Measurements from ENCODE around the gene LAMTOR4.
A peak's percentile ranks its signal among the peaks of the same experiment; 100 is the strongest.
"Not testable (repeated sequence)": the region's sequence is repeated elsewhere in the genome, so short reads cannot be mapped to it uniquely, and the experiment has no call there.

The LAMTOR4 gene

GRCh38 chr7:100126931-100127865, 21.5 kb upstream of the LAMTOR4 start, which contains the start of gene MBLAC1:
Gene MBLAC1 (plus strand): TSS chr7:100126967. CDS start chr7:100127396, 429 bp downstream.
- H3K27ac Mint-ChIP-seq: peak within 1 kb of the TSS; percentile 100
- peaks cover 12% of the 10 kb centered on the region for H3K4me1 Mint-ChIP-seq
- no peak for TF ChIP-seq CTCF (IDR thresholded peaks at IDR 0.05; ENCODE audit: unreplicated experiment in 3 of 3)
- H3K36me3 Mint-ChIP-seq (ENCODE audit: low read depth): peaks cover 10% of the 10 kb centered on the region
- H3K9me3 Mint-ChIP-seq: no peaks in the 10 kb centered on the region
- no peaks in the 10 kb centered on the region for H3K27me3 Mint-ChIP-seq (ENCODE audit: low read depth)
- H3K4me3 Mint-ChIP-seq: peak within 1 kb of the TSS; percentile 97 to 99 (median 97)

- Mint-ChIP-seq H3K27me3 (ENCODE audit: low read depth) (no peaks in the 10 kb centered on the region), H3K4me3 (peak overlapping the region; percentile 85 to 97 (median 87)), H3K27ac (peak overlapping the region; percentile 80 to 92 (median 88)), H3K36me3 (ENCODE audit: low read depth) (peaks cover 6% of the 10 kb centered on the region), H3K4me1 (peaks cover 17% of the 10 kb centered on the region), H3K9me3 (no peaks in the 10 kb centered on the region)
- TF ChIP-seq CTCF (IDR thresholded peaks at IDR 0.05; ENCODE audit: unreplicated experiment in 3 of 3): no peak
These were observed 20.7 kb upstream of the LAMTOR4 start for GRCh38 chr7:100127866-100128636.

- Mint-ChIP-seq H3K4me3 (peak overlapping the region; percentile 85 to 97 (median 87)), H3K27ac (peak overlapping the region; percentile 80 to 92 (median 88)), H3K36me3 (ENCODE audit: low read depth) (peaks cover 6% of the 10 kb centered on the region), H3K9me3 (no peaks in the 10 kb centered on the region), H3K4me1 (peaks cover 17% of the 10 kb centered on the region), H3K27me3 (ENCODE audit: low read depth) (no peaks in the 10 kb centered on the region)
- no peak for TF ChIP-seq CTCF (IDR thresholded peaks at IDR 0.05; ENCODE audit: unreplicated experiment in 3 of 3)
These were observed 20.1 kb upstream of the LAMTOR4 start for GRCh38 chr7:100128637-100128963.

GRCh38 chr7:100130220-100130607, 18.5 kb upstream of the LAMTOR4 start:
- not testable (repeated sequence) for H3K27ac Mint-ChIP-seq; H3K27me3 Mint-ChIP-seq (ENCODE audit: low read depth); H3K36me3 Mint-ChIP-seq (ENCODE audit: low read depth); H3K4me3 Mint-ChIP-seq; H3K9me3 Mint-ChIP-seq
- H3K4me1 Mint-ChIP-seq: peaks cover 17% of the 10 kb centered on the region

DNA sequence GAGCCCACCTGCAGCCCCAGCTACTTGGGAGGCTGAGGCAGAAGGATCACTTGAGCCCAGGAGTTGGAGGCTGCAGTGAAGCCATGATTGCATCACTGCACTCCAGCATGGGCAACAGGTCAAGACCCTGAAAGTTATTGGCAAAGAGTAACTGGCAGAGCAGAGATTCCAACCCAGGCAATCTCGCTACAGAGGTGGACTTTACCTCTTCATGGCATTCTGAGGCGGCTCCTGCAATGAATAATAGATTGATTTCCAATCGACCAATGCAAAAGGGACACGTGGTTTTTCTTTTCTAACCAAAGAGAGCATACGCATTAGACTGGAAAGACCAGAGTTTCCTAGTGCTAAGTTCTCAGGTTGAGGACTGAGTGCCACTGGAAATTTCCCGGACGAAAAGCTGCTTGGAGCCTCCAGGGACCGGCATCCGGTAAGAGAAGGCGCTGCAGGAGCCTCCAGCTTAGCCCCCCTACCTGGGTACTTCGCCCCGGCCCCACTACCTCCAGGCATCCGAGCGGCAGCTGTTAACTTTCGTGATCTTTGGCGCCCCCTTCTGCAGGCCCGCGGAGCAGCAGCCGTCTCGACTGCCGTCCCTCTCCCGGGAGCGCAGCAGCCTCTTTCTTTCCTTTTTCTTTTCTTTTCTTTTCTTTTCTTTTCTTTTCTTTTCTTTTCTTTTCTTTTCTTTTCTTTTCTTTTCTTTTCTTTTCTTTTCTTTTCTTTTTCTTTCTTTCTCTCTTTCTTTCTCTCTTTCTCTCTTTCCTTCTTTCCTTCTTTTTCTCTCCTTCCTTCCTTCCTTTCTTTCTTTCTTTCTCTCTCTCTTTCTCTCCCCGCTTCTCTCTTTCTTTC, 17.9 kb upstream of the LAMTOR4 start:
- Mint-ChIP-seq H3K36me3 (ENCODE audit: low read depth) (no peaks in the 10 kb centered on the region), H3K4me1 (peaks cover 17% of the 10 kb centered on the region), H3K9me3 (no peaks in the 10 kb centered on the region), H3K27ac (no peak overlapping the region), H3K4me3 (peak overlapping the region; percentile 24 to 32 (median 29)), H3K27me3 (ENCODE audit: low read depth) (peaks cover 3% of the 10 kb centered on the region)
- TF ChIP-seq CTCF (IDR thresholded peaks at IDR 0.05; ENCODE audit: unreplicated experiment in 3 of 3): peak; percentile 89 to 95 (median 95)

Measured in nephron (organoid).